ENCODE results near the gene PCNX2.

DNA sequence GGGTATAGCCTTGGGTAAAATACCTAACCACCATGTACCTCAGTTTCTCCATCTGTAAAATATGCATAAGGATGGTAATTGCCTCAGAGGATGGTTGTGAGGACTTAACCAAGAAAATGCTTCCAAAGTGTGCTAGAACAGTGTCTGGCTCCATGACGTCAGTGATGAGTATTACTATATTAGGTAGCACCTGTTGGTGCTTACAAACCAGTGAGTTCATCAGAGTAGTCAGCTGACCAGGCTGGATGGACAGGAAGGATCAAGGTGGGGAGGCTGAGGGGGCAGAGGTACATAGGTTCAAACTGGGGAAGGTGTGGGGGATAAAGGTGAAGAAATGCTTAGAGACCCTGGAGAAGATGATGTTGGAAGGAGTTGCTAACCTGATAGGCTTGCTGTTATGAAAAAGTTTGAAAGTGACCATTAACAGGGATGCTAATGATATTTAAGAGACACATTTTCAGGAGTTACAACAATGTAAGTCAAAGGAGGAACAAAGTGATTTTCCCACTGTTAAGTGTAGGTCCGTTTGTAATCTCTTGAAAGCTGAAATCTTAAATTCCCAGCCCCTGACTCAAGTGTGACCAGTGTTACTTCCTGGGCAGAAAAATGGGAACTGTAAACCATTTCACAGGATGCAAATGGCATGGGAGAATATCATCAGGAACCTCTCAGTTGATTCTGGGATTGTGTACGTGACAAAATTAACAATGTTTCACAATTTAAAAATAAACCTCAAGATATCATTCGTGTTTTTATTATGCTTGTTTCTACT lies 340.7 kb downstream of the PCNX2 start:
- TF ChIP-seq EZH2 (IDR thresholded peaks at IDR 0.05; ENCODE audit: insufficient read depth, poor library complexity, severe bottlenecking): no peak
- no peak for TF ChIP-seq EZH2phosphoT487 (IDR thresholded peaks at IDR 0.05; ENCODE audit: insufficient read depth, low read depth)

Measured in GM23248 (cell line).